ENCODE data around the gene SLC39A10. TPM values are rescaled to one million over a fixed set of nuclear protein-coding genes. Genes with fewer than 3 reads are reported as not detected.

Gene SLC39A10
- total RNA-seq, 1 experiment from 2014 or later: 167 TPM

GRCh38 chr2:195696012-195696411 lies 39.0 kb downstream of the SLC39A10 start (continued):
- no peak for TF ChIP-seq NR3C1 (CRISPR knock-in tag; conservative IDR thresholded peaks at IDR 0.05; ENCODE audit: low read depth)

- peaks cover 20% of the 10 kb centered on the region for H3K36me3 Mint-ChIP-seq
- H3K4me1 Mint-ChIP-seq: peaks cover 42% of the 10 kb centered on the region
- H3K27me3 Mint-ChIP-seq (ENCODE audit: low read depth): no peaks in the 10 kb centered on the region
- no peak for TF ChIP-seq NR3C1 (CRISPR knock-in tag; conservative IDR thresholded peaks at IDR 0.05; ENCODE audit: low read depth)
- no peak for TF ChIP-seq AFF4 (CRISPR knock-in tag; IDR thresholded peaks at IDR 0.05; ENCODE audit: borderline replicate concordance)
- TF ChIP-seq, protein P1, sequence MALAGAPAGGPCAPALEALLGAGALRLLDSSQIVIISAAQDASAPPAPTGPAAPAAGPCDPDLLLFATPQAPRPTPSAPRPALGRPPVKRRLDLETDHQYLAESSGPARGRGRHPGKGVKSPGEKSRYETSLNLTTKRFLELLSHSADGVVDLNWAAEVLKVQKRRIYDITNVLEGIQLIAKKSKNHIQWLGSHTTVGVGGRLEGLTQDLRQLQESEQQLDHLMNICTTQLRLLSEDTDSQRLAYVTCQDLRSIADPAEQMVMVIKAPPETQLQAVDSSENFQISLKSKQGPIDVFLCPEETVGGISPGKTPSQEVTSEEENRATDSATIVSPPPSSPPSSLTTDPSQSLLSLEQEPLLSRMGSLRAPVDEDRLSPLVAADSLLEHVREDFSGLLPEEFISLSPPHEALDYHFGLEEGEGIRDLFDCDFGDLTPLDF (CRISPR knock-in tag; IDR thresholded peaks at IDR 0.05): no peak
- no peak for TF ChIP-seq NR2C2 (CRISPR knock-in tag; IDR thresholded peaks at IDR 0.05)
- no peak for TF ChIP-seq IRF2 (CRISPR knock-in tag; IDR thresholded peaks at IDR 0.05; ENCODE audit: borderline replicate concordance, low read depth)
- no peak for TF ChIP-seq NFATC4 (CRISPR knock-in tag; IDR thresholded peaks at IDR 0.05)
- TF ChIP-seq ZNF416 (CRISPR knock-in tag; IDR thresholded peaks at IDR 0.05): no peak
- TF ChIP-seq FOXJ3 (CRISPR knock-in tag; IDR thresholded peaks at IDR 0.05; ENCODE audit: borderline replicate concordance): no peak
- no peak for TF ChIP-seq ZNF396 (CRISPR knock-in tag; IDR thresholded peaks at IDR 0.05; ENCODE audit: borderline replicate concordance)
- no peak for TF ChIP-seq GRHL2 (CRISPR knock-in tag; IDR thresholded peaks at IDR 0.05; ENCODE audit: insufficient replicate concordance, severe bottlenecking)
- TF ChIP-seq NFE2L1 (CRISPR knock-in tag; IDR thresholded peaks at IDR 0.05): no peak
- no peak for ATAC-seq
- no peak overlapping the region for H3K27ac Mint-ChIP-seq
- H3K9me3 Mint-ChIP-seq: peaks cover 20% of the 10 kb centered on the region
- CTCF ChIA-PET: no interaction called here
- no peak for DNase-seq (ENCODE audit: low spot score)
- POLR2A ChIA-PET: no interaction called here
- H3K4me3 Mint-ChIP-seq: no peak overlapping the region
These were observed 40.7 kb downstream of the SLC39A10 start for GRCh38 chr2:195697681-195698220.

- H3K27me3 Mint-ChIP-seq (ENCODE audit: low read depth): no peaks in the 10 kb centered on the region
- ATAC-seq: no peak
- no peak overlapping the region; the same call in 1 of the 2 replicates for H3K27ac Mint-ChIP-seq
- DNase-seq (ENCODE audit: low spot score): no peak
- no peak overlapping the region for H3K4me3 Mint-ChIP-seq
- H3K36me3 Mint-ChIP-seq: peaks cover 20% of the 10 kb centered on the region
- ChIA-PET CTCF (no interaction called here), POLR2A (no interaction called here)
- H3K4me1 Mint-ChIP-seq: peaks cover 26% of the 10 kb centered on the region
- peaks cover 20% of the 10 kb centered on the region for H3K9me3 Mint-ChIP-seq
- TF ChIP-seq EMX1 (CRISPR knock-in tag; IDR thresholded peaks at IDR 0.05) (no peak), ESRRA (CRISPR knock-in tag; IDR thresholded peaks at IDR 0.05; ENCODE audit: borderline replicate concordance) (no peak), STAT6 (CRISPR knock-in tag; conservative IDR thresholded peaks at IDR 0.05; ENCODE audit: low read depth) (no peak), ELF4 (CRISPR knock-in tag; IDR thresholded peaks at IDR 0.05; ENCODE audit: low read depth) (no peak), ATF1 (CRISPR knock-in tag; IDR thresholded peaks at IDR 0.05) (no peak), ATF6 (CRISPR knock-in tag; IDR thresholded peaks at IDR 0.05) (no peak), ZMAT4 (CRISPR knock-in tag; IDR thresholded peaks at IDR 0.05) (no peak), SMAD4 (CRISPR knock-in tag; IDR thresholded peaks at IDR 0.05) (no peak)
- TF ChIP-seq, protein P2, sequence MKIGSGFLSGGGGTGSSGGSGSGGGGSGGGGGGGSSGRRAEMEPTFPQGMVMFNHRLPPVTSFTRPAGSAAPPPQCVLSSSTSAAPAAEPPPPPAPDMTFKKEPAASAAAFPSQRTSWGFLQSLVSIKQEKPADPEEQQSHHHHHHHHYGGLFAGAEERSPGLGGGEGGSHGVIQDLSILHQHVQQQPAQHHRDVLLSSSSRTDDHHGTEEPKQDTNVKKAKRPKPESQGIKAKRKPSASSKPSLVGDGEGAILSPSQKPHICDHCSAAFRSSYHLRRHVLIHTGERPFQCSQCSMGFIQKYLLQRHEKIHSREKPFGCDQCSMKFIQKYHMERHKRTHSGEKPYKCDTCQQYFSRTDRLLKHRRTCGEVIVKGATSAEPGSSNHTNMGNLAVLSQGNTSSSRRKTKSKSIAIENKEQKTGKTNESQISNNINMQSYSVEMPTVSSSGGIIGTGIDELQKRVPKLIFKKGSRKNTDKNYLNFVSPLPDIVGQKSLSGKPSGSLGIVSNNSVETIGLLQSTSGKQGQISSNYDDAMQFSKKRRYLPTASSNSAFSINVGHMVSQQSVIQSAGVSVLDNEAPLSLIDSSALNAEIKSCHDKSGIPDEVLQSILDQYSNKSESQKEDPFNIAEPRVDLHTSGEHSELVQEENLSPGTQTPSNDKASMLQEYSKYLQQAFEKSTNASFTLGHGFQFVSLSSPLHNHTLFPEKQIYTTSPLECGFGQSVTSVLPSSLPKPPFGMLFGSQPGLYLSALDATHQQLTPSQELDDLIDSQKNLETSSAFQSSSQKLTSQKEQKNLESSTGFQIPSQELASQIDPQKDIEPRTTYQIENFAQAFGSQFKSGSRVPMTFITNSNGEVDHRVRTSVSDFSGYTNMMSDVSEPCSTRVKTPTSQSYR (CRISPR knock-in tag; IDR thresholded peaks at IDR 0.05): no peak
- TF ChIP-seq, protein P3, sequence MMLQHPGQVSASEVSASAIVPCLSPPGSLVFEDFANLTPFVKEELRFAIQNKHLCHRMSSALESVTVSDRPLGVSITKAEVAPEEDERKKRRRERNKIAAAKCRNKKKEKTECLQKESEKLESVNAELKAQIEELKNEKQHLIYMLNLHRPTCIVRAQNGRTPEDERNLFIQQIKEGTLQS (CRISPR knock-in tag; conservative IDR thresholded peaks at IDR 0.05): no peak
These were observed 43.5 kb downstream of the SLC39A10 start for GRCh38 chr2:195700480-195700879.
